GM19238 (cell line): ENCODE results near the gene IL12RB2.

Experiments used
- DNase-seq: peaks from one replicate; pipeline ENCODE4 v3.0.0; 2011; ENCODE audit warnings: low spot score; ENCODE audit not compliant: insufficient read length

Gene IL12RB2

DNA sequence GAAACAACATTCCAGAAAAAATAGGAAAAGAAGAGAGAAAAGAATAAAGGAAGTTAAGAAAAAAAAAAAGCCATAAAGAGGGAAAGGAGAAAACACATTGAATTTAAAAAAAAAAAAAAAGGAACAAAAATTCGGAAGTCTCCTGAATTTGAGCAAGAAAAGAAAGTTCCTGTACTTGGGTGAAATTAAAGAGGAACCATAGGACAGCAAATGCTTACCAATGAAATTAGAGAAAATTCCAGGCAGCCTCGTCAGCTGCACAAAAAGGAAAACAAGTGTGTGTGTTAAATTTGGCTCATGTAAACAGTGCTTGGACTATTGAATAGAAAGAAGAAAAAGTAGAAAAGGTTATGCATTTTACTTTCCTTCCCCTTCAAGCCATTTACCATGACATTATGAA lies 4.9 kb downstream of the IL12RB2 start:
- no peak for DNase-seq

DNA sequence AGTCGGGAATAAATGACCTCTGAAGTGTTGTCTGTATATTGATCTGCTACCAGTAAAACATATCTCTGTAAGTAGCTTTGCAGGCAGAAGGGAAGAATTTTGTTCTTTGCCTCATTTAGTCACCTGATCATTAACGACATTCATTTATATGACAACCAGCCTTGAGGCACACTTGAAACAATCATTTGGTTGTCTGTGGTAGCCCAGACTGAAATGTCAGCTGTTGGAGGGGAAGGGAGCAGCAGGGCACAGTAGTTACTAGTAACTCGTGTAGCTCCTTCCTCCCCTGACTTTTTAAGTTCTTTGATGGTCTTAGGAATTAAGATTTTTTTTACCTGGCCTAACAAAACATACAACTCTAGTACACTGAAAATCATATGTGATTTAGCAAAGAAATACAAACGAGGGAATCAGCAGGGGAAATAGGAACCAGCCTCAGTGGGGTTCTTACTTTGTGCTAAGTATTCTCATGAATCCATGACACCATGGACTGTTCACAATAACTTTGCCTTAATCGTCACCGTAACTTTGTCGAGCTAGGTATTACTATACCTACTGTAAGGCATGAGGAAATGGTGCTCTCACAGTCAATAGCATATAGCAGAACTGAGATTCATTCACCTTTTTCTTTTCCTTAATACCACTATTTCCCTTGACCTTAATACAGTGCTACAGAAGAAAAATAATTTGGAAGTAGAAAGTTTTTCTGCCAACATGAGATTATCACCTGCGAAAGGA lies 6.4 kb downstream of the IL12RB2 start:
- no peak for DNase-seq

DNA sequence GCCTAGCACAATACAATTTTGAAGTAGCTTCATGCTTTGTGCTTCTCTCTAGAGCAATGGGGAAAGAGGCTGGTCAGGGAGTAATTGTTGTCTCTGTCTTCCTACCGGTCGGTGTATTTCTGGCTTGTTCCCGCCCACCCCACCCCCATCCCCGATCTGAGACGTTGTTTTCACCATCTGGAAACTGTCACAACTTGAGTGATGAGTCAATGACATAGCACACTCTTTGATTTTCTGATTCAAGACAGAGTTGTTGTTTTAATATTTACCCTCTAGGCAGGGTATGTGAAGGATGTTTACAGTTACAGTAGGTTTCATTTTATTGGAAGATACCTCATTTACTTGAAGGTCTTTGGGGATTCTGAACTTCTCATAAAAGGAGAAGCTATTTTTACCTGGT lies 7.0 kb downstream of the IL12RB2 start:
- no peak for DNase-seq

DNA sequence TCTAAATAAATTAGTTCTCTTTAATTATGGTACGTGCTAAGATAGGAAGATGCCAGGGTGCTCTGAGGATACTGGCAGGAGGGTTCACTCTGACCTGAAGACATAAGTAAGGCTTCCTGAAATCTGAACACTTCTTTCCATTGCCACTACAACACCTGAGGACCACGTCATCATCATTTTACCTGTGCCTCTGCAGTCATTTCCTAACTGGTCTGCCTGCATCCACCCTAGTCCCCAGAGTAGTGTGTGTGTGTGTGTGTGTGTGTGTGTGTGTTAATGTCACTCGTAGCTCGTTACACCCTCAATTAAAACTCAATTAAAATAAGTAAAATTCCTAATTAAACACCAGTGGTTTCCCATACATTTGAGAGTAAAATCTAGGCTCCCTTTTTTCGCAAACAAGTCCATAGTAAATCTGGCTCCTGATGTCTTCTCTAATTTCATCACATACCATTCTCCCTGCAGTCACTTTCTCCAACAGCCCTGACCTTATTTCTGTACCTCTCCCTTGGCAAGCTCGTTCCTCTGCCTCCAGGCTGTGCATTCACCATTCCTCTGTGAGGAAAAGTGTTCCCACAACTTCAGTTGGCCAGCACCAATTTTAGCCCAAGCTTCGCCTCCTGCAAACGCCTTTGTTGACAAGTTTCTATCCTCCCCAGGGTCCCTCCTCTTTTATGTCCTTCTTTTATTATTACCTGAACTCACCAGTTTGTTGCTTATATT lies 8.7 kb downstream of the IL12RB2 start:
- no peak for DNase-seq

DNA sequence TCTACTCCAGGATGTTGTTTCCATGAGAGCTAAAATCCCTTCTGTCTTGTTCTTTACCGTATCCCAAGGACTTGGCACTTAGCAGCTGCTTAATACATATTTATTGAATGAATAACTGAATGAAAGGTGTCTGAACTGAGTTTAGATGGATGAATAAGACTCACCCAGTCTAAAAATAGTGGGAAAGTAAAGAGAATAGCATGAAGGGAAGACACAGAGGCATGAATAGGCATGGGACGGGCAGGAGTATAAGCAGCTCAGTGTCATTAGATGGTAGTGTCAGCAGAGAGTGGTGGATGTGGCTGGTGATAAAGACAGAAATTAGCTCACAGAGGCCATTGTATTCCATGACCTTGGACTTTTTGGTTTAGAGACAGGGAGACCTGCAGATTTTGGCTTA lies 9.2 kb downstream of the IL12RB2 start:
- DNase-seq, result no peak

DNA sequence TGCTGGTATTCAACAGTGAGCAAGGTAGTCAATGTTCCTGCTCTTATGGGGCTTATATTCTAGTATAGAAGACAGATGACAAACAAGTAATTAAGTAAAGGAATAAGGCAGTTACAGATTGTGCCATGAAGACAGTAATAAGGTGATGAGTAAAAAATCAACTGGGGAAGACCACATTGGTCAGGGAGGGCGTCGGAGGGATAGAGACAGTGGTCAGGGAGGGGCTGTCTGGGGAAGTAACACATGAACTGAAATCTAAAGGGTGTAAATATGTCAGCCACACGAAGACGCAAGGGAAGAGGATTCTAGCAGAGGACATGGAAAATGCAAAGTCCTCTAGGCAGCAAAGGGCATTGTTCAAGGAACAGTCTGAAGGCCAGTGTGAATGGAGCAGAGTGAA lies 10.1 kb downstream of the IL12RB2 start:
- DNase-seq, result no peak

DNA sequence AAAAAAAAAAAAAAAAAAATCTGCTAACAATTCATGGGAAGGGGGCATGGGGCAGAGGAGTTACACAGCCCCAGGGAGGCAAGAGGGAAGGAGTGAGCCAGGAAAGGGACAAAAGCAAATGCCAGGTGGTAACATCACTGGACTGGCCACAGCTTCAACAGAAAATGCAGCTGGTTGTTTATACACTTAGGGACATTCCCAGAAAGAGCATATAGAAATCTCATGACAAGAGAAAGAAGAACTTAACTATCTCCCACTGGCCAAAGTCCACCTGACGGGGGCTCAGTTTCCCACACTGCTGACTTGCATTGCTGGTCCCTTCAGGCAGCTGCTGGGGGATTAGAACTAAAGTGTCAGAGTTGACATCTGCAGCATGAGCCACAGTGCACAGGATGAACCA lies 14.8 kb downstream of the IL12RB2 start:
- DNase-seq, result no peak

DNA sequence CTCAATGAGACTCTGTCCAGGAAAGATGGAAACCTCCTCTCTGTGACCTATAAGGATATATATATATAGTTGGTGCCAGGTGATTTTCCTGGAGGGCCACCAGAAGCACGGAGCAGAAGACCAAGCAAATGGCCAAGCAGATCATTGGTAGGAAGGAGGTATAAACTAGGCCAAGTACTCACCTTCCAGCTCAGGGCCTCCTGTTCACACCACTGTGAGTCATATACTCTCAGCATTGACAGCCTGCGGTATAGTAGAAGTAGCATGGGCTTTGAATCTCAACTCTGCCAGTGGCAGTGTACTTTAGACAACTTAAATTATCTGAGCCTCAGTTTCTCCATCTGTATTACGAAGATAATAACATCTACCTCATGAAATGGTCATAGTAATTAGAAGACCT lies 15.4 kb downstream of the IL12RB2 start:
- DNase-seq, result no peak

DNA sequence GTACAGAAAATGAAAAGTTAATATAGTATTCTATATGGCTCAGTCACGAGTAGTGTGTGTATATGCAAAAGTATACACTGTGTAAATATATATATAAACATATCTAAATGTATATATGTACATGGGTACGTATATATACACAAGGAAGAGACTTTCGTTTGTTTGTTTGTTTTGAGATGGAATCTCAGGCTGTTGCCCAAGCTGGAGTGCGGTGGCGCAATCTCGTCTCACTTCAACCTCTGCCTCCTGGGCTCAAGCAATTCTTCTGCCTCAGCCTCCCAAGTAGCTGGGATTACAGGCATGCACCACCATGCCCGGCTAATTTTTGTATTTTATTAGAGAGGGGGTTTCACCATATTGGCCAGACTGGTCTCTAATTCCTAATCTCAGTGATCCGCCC lies 16.4 kb downstream of the IL12RB2 start:
- no peak for DNase-seq

DNA sequence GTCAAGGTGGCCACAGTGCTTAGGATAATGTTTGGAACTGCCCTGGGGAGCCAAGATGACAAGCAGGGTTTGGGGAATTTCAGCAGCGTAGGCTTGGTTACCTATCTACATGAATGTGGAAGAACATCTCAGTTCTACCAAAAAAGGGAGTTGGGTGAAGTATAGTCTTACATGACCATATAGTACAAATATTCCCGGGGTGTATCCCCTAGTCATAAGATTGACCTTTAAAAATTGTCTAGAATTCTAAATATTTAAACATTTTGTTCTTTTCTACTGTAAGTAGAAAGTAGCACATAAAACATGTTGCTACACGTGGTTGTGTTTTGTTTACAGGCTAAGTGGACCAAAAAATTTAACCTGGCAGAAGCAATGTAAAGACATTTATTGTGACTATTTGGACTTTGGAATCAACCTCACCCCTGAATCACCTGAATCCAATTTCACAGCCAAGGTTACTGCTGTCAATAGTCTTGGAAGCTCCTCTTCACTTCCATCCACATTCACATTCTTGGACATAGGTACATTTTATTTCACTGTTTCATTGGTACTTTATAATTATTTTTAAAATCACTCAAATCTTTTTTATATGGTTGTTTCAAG lies 20.3 kb downstream of the IL12RB2 start:
- no peak for DNase-seq

DNA sequence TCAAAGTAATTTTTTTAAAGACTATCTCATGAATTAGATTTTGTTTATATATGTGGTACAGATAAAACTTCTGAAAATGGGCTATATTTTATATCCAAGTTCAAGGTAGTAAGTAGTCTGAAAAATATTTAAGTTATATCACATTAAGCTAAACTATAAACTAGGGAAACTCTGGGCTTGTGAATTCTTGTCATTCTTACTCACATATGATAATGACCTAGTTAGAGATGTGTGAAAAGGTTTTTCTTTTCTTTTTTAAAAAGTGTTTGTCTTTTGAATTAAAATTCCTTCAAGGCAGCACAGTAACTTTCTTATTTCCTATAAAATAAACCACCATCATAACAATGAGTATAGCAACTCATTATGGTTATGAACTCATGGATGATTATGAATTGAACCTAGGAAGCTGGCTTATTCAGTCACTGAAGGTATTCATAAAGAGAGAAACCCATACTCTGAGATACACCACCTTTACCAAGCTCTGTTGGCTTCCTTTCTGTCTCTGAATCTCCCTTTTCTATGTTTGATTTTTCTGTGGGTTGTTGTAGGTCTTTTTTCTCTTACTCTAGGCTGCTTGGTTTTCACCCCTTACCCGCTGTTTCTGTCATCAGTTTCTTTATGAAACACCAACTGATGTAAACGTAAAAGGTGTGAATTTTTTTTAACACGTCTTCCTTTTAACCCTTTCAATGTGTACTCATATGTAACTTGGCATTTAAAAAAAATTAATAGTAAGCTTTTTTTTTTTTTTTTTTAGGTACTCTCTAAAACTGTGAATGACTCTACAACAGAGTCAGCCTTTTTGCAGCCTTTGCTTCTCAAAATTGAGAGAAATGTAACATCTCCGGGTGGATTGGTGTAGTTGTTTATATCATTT lies 25.2 kb downstream of the IL12RB2 start:
- no peak for DNase-seq

DNA sequence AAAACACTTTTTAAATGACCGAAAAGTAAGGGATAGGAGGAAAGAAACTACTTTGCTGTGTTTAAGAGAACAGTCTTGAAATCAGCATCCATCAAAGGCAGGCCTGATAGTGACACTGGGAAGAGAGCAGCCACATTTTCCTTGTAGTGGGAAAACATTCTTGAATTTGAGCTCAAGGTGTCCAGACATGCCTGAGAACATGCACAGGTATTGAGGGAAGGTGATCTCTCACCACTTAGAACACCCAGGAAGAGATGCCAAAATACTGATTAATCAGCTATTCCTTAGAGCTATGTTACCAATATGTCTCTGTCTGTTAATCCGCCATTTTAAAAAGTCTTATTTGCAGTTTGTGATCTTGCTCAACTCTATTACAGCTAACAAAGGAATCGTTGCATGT lies 25.9 kb downstream of the IL12RB2 start:
- no peak for DNase-seq

DNA sequence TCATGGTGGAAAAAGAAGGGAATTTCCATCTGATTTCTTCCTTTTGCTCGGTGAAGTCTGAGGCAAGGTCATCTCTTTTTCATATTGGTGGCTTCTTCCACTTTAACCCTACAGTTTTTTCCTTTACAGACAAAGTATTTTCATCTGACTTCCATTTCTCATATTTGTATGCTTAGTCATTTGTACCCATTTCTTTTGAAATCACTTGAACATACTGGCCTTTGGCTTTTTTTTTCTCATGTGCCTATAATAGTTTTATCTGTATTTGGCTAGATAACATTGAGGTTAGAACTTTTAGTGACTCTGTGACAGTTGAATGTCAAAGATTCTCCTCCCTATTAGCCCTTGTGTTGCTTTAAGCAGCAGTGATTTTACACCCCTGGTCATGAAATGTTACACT lies 27.7 kb downstream of the IL12RB2 start:
- no peak for DNase-seq

DNA sequence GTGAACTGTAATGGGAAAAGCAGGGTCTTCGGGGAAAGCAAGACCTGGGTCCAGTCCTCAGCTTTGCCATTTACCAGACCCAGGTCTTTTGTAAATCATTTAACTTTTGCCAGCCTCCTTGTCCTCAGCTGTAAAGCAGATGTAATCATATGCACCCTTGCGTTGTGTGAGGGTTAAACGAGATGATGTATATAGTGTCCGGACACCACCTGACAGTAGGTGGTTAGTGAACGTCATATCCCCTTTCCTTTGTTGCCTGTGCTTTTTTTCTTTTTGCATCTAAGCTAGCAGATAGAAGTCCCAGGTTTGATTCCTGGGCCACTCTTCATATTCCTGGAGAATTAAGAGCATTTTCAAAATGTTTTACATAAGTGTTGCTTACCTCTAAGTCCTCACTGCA lies 28.5 kb downstream of the IL12RB2 start:
- no peak for DNase-seq

DNA sequence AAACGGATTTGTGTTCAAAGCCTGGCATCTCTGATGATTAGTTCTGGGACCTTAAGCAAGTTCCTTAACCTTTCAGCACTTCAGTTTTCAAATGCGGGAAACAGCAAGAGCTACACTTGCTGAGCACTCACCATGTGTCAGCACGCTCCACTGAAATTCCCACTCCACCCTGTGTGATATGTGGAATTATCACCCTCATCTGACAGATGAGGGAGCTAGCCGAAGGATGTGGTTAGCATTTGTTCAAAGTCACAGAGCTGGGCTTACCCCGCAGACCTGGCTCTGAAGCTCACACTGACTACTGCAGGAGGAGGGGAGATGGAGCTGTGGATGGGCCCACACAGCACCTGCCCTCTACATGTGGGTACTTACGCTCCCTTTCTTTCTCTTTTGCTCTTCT lies 29.1 kb downstream of the IL12RB2 start:
- no peak for DNase-seq

DNA sequence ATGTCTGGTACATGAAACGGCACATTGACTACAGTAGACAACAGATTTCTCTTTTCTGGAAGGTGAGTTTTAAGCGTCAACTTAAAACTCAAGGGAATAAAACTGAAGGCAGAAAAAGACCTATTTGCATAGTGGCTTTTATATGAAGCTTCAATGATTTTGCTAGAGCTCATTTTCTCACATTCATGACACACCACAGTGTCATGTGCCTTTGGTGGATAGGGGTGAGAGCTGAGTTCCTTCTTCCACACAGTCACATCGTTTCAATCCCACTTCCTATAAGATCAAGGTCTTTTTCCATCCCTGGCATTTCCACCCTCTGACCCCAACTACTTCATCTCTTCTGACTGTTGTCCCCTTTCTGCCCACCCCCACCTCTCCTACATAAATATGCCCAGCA lies 31.0 kb downstream of the IL12RB2 start:
- no peak for DNase-seq

DNA sequence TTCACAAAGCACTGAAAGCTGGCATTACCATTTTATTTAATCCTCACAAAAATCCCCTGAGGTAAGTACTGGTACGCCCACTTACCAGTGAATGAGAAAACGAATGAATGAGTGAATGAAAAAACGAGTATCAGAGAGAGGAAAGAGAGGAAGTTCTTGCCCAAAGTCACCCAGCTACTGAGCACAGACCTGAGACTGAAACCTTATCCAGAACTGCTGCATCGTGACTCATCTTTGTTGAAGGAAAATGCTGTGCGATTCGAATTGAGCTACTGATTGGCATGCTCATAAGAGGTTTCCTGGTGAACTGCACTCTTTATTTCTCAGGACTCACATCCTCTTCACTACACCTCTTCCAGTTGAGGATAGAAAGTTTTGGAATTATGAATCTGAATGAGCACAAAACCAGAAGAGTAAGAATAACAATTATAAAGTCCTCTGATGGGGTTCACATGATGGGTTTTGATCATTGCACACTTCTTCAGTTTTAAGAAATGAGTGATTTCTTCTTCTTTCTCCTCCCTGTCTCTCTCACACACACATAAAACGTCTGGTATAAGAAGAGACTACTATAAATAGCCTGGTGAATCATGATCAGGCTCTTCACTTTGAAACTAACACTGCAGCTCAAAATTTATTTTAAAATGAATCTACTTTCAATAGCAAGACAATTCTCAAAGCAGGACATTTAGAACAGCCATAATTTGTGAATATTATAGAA lies 32.1 kb downstream of the IL12RB2 start:
- DNase-seq, result no peak

DNA sequence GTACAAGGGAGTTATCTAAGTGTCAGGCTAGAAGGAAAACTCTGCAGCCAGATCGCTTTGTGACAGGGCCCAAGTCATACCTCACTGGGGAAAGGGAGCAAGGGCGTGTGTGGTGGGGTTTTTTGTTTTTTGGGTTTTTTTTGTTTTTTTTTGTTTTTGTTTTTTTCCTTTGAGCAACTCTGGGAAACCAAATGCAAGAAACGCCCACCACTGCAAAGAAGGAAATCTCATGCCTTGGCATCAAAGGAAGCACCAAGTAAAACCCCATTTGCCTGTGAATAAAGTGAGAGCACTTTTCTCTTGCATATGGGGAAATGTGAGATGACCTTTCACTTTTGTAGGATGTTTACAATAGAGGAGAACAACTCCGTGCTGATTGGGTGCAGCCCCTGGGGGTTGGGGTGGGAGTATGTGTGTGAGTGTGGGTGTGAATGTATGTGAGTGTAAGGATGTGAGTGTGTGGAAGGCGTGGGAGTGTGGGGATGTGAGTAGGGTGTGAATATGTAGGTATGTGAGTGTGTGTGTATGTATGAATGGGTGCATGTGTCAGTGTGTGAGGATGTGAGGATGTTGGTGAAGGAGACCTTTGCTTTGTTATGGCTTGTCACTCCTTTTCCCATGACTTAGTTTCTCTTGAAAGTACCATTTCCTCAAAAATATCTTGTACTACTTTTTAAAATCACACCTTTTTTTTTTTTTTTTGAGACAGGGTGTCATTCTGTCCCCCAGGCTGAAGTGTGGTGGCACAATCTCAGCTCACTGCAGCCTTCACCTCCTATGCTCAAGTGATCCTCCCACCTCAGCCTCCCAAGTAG lies 34.6 kb downstream of the IL12RB2 start:
- no peak for DNase-seq

DNA sequence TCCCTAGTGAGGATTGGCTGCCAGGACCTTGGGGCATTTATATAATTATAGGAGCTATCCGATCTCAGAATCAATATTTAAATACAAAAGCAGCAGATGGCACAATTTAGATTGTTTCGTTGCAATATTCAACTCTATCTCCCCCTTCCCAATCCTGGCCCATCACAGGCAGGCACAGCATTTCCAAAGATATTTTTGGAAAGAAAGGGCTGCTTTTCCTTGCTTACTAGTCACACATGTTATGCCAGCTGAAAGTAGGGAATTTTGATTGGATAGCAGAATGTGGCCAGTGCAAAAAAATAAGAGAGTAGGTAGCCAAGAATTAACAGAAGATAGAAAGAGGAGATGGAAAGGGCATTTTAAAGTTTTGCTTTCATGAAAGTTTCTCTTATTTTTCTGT lies 37.9 kb downstream of the IL12RB2 start:
- DNase-seq, result no peak

DNA sequence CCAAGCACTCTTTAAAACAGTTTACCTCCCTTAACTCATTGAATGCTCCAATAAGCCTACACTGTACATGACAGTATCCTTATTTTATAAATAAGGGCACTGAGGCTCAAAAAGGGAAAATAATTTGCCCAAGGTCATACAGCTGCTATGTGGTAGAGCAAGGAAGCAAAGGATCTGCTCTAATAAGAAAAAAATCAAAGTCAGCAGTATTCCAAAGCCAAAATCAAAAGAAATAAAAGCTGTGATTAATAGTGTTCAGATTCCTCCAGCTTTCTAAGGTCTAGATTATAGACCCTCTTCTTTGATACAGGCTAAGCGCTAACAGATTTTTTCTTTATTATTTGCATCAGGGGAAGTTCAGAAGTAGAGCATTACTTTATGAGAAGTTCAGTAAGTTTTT lies 39.3 kb downstream of the IL12RB2 start:
- no peak for DNase-seq
